ENCODE measurements around the gene DNAH11. TPM values are rescaled to one million over a fixed set of nuclear protein-coding genes. Genes with fewer than 3 reads are reported as not detected.

Gene DNAH11
- total and polyA plus RNA-seq, 4 donors = 0.05 to 0.50 (median 0.11) TPM

DNA sequence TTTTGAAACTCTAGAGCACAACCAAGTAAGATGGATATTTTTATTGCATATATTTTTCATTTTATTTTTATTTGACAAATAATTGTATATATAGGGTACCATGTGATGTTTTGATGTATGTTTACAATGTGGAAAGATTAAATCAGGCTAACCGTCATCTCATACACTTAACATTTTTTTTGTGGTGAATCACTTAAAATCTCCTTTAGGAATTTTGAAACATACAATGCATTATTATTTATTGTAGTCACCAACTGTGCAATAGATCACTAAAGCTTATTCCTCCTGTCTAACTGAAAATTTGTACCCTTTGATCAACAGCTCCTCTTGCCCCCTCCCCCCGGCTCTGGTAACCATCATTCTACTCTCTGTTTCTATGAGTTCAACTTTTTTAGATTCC lies 77.2 kb downstream of the DNAH11 start:
- Histone ChIP-seq H3K4me1 (ENCODE audit: control insufficient read depth in 4 of 4, insufficient read depth in 4 of 4, low read length in 3 of 4) (peaks cover 2 to 16% (median 9%) of the 10 kb centered on the region in 4 donors), H3K4me3 (ENCODE audit: low read depth in 1 of 3, low read length in 3 of 3) (no peak overlapping the region), H3K9me3 (ENCODE audit: control insufficient read depth in 4 of 4, low read length in 3 of 4) (no peaks in the 10 kb centered on the region), H3K27ac (ENCODE audit: low read depth in 1 of 2, low read length in 2 of 2) (no peak overlapping the region), H3K27me3 (ENCODE audit: control insufficient read depth in 4 of 4, insufficient read depth in 4 of 4, low read length in 3 of 4) (no peaks in the 10 kb centered on the region), H3K9ac (ENCODE audit: low read depth in 1 of 2, low read length in 2 of 2) (no peak overlapping the region), H3K36me3 (ENCODE audit: control insufficient read depth in 4 of 4, insufficient read depth in 3 of 4, low read depth in 1 of 4, low read length in 3 of 4) (no peaks in the 10 kb centered on the region)
- DNase-seq (ENCODE audit: low spot score) = no peak
- 93% methylated on average over 2 of the region's 2 CpGs for WGBS
- TF ChIP-seq EGR1 (IDR thresholded peaks at IDR 0.05; ENCODE audit: low read depth in 2 of 2) (no peak), HNF4A (conservative IDR thresholded peaks at IDR 0.05) (no peak), ATF3 (IDR thresholded peaks at IDR 0.05) (no peak), RXRA (IDR thresholded peaks at IDR 0.05) (no peak), NR2F2 (IDR thresholded peaks at IDR 0.05) (no peak)
- TF ChIP-seq, protein P1, sequence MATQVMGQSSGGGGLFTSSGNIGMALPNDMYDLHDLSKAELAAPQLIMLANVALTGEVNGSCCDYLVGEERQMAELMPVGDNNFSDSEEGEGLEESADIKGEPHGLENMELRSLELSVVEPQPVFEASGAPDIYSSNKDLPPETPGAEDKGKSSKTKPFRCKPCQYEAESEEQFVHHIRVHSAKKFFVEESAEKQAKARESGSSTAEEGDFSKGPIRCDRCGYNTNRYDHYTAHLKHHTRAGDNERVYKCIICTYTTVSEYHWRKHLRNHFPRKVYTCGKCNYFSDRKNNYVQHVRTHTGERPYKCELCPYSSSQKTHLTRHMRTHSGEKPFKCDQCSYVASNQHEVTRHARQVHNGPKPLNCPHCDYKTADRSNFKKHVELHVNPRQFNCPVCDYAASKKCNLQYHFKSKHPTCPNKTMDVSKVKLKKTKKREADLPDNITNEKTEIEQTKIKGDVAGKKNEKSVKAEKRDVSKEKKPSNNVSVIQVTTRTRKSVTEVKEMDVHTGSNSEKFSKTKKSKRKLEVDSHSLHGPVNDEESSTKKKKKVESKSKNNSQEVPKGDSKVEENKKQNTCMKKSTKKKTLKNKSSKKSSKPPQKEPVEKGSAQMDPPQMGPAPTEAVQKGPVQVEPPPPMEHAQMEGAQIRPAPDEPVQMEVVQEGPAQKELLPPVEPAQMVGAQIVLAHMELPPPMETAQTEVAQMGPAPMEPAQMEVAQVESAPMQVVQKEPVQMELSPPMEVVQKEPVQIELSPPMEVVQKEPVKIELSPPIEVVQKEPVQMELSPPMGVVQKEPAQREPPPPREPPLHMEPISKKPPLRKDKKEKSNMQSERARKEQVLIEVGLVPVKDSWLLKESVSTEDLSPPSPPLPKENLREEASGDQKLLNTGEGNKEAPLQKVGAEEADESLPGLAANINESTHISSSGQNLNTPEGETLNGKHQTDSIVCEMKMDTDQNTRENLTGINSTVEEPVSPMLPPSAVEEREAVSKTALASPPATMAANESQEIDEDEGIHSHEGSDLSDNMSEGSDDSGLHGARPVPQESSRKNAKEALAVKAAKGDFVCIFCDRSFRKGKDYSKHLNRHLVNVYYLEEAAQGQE (IDR thresholded peaks at IDR 0.05) = no peak

DNA sequence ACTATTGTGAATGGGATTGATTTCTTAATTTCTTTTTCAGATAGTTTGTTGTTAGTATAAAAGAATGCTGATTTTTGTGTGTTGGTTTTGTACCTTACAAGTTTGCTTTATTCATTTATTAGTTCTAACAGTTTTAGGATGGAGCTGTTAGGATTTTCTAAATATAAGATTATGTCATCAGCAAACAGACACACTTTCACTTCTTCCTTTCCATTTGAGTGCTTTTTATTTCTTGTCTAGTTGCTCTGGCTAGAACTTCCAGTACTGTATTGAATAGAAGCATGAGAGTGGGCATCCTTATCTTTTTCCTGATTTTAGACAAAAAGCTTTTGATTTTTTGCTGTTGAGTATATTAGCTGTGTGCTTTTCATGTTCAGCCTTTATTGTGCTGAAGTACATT lies 81.5 kb downstream of the DNAH11 start:
- H3K27me3 ChIP-seq (ENCODE audit: control insufficient read depth in 4 of 4, insufficient read depth in 4 of 4, low read length in 3 of 4) = no peaks in the 10 kb centered on the region
- no peak for DNase-seq (ENCODE audit: low spot score)
- no peaks in the 10 kb centered on the region for H3K4me1 ChIP-seq (ENCODE audit: control insufficient read depth in 4 of 4, insufficient read depth in 4 of 4, low read length in 3 of 4)
- no peak overlapping the region for H3K9ac ChIP-seq (ENCODE audit: low read depth in 1 of 2, low read length in 2 of 2)
- H3K9me3 ChIP-seq (ENCODE audit: control insufficient read depth in 4 of 4, low read length in 3 of 4) = no peaks in the 10 kb centered on the region
- no peaks in the 10 kb centered on the region for H3K36me3 ChIP-seq (ENCODE audit: control insufficient read depth in 4 of 4, insufficient read depth in 3 of 4, low read depth in 1 of 4, low read length in 3 of 4)
- no peak for TF ChIP-seq EGR1 (IDR thresholded peaks at IDR 0.05; ENCODE audit: low read depth in 2 of 2)
- no peak for TF ChIP-seq SP1 (IDR thresholded peaks at IDR 0.05)
- no peak overlapping the region for H3K4me3 ChIP-seq (ENCODE audit: low read depth in 1 of 3, low read length in 3 of 3)
- H3K27ac ChIP-seq (ENCODE audit: low read depth in 1 of 2, low read length in 2 of 2) = no peak overlapping the region

DNA sequence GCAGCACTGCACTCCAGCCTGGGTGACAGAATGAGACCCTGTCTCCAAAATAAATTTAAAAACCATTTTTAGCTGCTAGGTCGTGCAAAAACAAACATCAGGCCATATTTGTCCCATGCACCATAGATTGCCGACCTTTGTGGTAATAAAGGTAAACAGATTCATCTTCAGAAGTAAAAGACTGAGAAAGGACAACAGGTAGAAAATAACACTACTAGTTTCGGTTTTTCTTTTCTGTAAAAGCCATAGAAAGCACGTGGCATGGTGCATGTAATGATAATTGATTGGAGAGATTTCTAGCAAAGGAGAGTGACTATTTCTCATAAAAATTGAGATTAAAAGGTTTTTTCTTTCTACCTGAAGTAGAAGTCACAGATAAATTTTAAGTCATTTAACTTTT lies 93.9 kb downstream of the DNAH11 start:
- no peak for DNase-seq (ENCODE audit: low spot score)
- H3K36me3 ChIP-seq (ENCODE audit: control insufficient read depth in 4 of 4, insufficient read depth in 3 of 4, low read depth in 1 of 4, low read length in 3 of 4) = peaks cover 0 to 1% (median 0%) of the 10 kb centered on the region in 4 donors
- H3K9ac ChIP-seq (ENCODE audit: low read depth in 1 of 2, low read length in 2 of 2) = no peak overlapping the region
- 70% methylated on average over 4 of the region's 4 CpGs for WGBS
- no peak overlapping the region for H3K27ac ChIP-seq (ENCODE audit: low read depth in 1 of 2, low read length in 2 of 2)
- H3K4me3 ChIP-seq (ENCODE audit: low read depth in 1 of 3, low read length in 3 of 3) = no peak overlapping the region
- H3K9me3 ChIP-seq (ENCODE audit: control insufficient read depth in 4 of 4, low read length in 3 of 4) = no peaks in the 10 kb centered on the region
- H3K4me1 ChIP-seq (ENCODE audit: control insufficient read depth in 4 of 4, insufficient read depth in 4 of 4, low read length in 3 of 4) = peaks cover 0 to 10% (median 8%) of the 10 kb centered on the region in 4 donors
- TF ChIP-seq JUND (IDR thresholded peaks at IDR 0.05) = no peak
- TF ChIP-seq RXRA (IDR thresholded peaks at IDR 0.05) = no peak
- no peak for TF ChIP-seq GABPA (IDR thresholded peaks at IDR 0.05 in 1 of 2, conservative IDR thresholded peaks at IDR 0.05 in 1 of 2)
- no peak for TF ChIP-seq HNF4G (IDR thresholded peaks at IDR 0.05)
- no peak for TF ChIP-seq SP1 (IDR thresholded peaks at IDR 0.05)
- no peak for TF ChIP-seq TAF1 (conservative IDR thresholded peaks at IDR 0.05)
- TF ChIP-seq FOXA1 (IDR thresholded peaks at IDR 0.05) = no peak
- H3K27me3 ChIP-seq (ENCODE audit: control insufficient read depth in 4 of 4, insufficient read depth in 4 of 4, low read length in 3 of 4) = no peaks in the 10 kb centered on the region

Measured in liver (tissue), 9 donors.